HepG2 (cell line): Measurements from ENCODE around the gene SLC7A11. TPM values are rescaled to one million over a fixed set of nuclear protein-coding genes. Genes with fewer than 3 reads are reported as not detected.

Experiments
- ATF1 ChIP-seq: IDR thresholded peaks from 2 replicates; pipeline ENCODE4 v1.6.1; 2016; ENCODE audit warnings: mild to moderate bottlenecking, control low read depth
- CEBPB ChIP-seq: IDR thresholded peaks from 2 replicates; pipeline ENCODE4 v1.6.1; 2011; ENCODE audit warnings: low read depth, low read length, improper control_type of control experiment, borderline replicate concordance
- FOSL1 ChIP-seq: sonication (generic); formaldehyde crosslinking; IDR thresholded peaks from 2 replicates; pipeline ENCODE4 v1.9.0; 2021; ENCODE audit warnings: missing genetic modification reagents, borderline replicate concordance
- IRX3 ChIP-seq: sonication (generic); formaldehyde crosslinking; IDR thresholded peaks from 2 replicates; pipeline ENCODE4 v1.8.1; 2023; ENCODE audit warnings: mild to moderate bottlenecking, low read depth, missing genetic modification reagents, borderline replicate concordance
- PPARG ChIP-seq: conservative IDR thresholded peaks from 2 replicates; pipeline ENCODE4 v1.6.1; 2016; ENCODE audit warnings: missing biosample characterization, missing genetic modification reagents
- SRY ChIP-seq: sonication (generic); formaldehyde crosslinking; IDR thresholded peaks from 2 replicates; pipeline ENCODE4 v1.8.0; 2022; ENCODE audit warnings: mild to moderate bottlenecking, missing genetic modification reagents
- TCF7 ChIP-seq: sonication (generic); IDR thresholded peaks from 2 replicates; pipeline ENCODE4 v1.6.1; 2016; ENCODE audit warnings: antibody characterized with exemption, low read depth
- ZFP1 ChIP-seq: IDR thresholded peaks from 2 replicates; pipeline ENCODE4 v1.6.1; 2016
- ZFX ChIP-seq: sonication (generic); formaldehyde crosslinking; IDR thresholded peaks from 2 replicates; pipeline ENCODE4 v1.4.0; 2020; ENCODE audit warnings: mild to moderate bottlenecking, low read depth, missing genetic modification reagents, moderate library complexity
- ZNF775 ChIP-seq: sonication (generic); formaldehyde crosslinking; IDR thresholded peaks from 2 replicates; pipeline ENCODE4 v1.4.0; 2020; ENCODE audit warnings: missing genetic modification reagents, mild to moderate bottlenecking, moderate library complexity, borderline replicate concordance
- ZSCAN9 ChIP-seq: IDR thresholded peaks from 2 replicates; pipeline ENCODE4 v1.6.1; 2016; ENCODE audit warnings: borderline replicate concordance
- polyA plus RNA-seq, 8 experiments: library from polyadenylated mRNA; depleted of rRNA in 3 of 8; stranded (reverse) in 7 of 8; unstranded in 1 of 8; fragments of >200 nt; fragmentation: Illumina TruSeq in 4 of 8; extraction: Trizol in 4 of 8; gene quantifications; 2 replicates each; pipeline versions ENCODE4 v1.2.1 to v1.2.3, GENCODE V29; 2011 to 2016; ENCODE audit warnings: low read depth in 4 of 8, missing spikeins in 1 of 8, mixed read lengths in 1 of 8; ENCODE audit not compliant: insufficient read depth in 1 of 8
- total RNA-seq, 5 experiments: library from RNA; depleted of rRNA; stranded (reverse); fragments of >200 nt; fragmentation: Illumina TruSeq; extraction: Trizol; gene quantifications; 2 replicates each; pipeline ENCODE4 v1.2.3, GENCODE V29; 2016; ENCODE audit warnings: low read depth in 1 of 5
- TF ChIP-seq, protein P1 (sequence below): sonication (generic); formaldehyde crosslinking; IDR thresholded peaks from 2 replicates; pipeline ENCODE4 v1.5.0; 2020; ENCODE audit warnings: missing genetic modification reagents
- TF ChIP-seq, protein P2 (sequence below): sonication (generic); formaldehyde crosslinking; IDR thresholded peaks from 2 replicates; pipeline ENCODE4 v1.4.0; 2020; ENCODE audit warnings: missing genetic modification reagents, borderline replicate concordance
- TF ChIP-seq, protein P3 (sequence below): sonication (generic); formaldehyde crosslinking; conservative IDR thresholded peaks from 2 replicates; pipeline ENCODE4 v1.4.0; 2020; ENCODE audit warnings: missing genetic modification reagents
- TF ChIP-seq, protein P4 (sequence below): sonication (generic); formaldehyde crosslinking; IDR thresholded peaks from 2 replicates; pipeline ENCODE4 v1.5.1; 2020; ENCODE audit warnings: mild to moderate bottlenecking, missing genetic modification reagents, moderate library complexity
- TF ChIP-seq, protein P5 (sequence below): sonication (generic); formaldehyde crosslinking; IDR thresholded peaks from 2 replicates; pipeline ENCODE4 v1.4.0; 2020; ENCODE audit warnings: missing genetic modification reagents, mild to moderate bottlenecking, borderline replicate concordance

Gene SLC7A11
- total and polyA plus RNA-seq, 2 of the 13 experiments (the other 11 are each of a cell fraction or from before 2014, with no cell fraction given) = 15.7 to 17.5 TPM

DNA sequence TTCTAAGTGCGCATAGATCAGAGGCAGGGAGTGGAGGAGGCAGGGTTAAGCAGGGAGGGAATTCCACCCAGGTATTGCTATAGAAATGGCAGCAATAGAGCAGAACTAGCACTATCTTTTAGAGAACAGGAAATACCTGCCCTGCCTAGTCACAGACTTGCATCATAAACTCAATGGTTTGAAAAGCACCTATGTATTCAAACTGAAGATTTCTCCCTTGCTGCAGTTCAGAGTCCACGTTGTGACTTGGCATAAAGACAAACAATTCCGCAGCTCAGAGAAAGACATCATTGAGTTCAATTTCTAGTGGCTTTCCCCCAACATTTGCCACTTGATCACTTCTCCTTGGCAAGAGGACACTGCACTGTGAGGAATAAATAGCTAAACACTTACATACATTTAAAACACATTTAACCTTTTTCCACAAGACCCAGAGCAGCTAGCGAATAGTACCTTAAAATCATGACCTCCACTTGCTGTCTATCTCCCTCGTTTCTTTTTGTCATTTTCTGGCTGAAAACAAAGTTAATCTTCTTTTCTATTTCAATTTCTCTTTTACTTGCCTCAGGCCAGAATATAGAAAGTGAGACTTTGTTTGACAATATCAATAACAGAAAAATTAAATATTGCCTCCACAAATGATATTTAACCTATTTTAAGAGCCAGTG is 42.4 kb downstream of the SLC7A11 start (continued):
- peak; percentile 75 for TF ChIP-seq TCF7
- peak; percentile 71 for TF ChIP-seq ZSCAN9 (CRISPR knock-in tag)
- peak; percentile 51; the same call in 1 of the 2 replicates for TF ChIP-seq ATF1
- no peak for TF ChIP-seq IRX3 (CRISPR knock-in tag)
- peak; percentile 95 for TF ChIP-seq CEBPB
- TF ChIP-seq, protein P1, sequence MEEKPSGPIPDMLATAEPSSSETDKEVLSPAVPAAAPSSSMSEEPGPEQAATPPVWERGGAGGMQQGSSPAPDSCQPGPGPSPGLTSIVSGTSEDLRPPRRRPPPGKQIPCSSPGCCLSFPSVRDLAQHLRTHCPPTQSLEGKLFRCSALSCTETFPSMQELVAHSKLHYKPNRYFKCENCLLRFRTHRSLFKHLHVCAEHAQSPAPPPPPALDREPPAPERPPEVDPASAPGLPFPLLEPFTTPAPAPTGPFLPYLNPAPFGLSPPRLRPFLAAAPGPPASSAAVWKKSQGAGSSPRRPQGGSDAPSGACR (CRISPR knock-in tag) = no peak
- TF ChIP-seq, protein P2, sequence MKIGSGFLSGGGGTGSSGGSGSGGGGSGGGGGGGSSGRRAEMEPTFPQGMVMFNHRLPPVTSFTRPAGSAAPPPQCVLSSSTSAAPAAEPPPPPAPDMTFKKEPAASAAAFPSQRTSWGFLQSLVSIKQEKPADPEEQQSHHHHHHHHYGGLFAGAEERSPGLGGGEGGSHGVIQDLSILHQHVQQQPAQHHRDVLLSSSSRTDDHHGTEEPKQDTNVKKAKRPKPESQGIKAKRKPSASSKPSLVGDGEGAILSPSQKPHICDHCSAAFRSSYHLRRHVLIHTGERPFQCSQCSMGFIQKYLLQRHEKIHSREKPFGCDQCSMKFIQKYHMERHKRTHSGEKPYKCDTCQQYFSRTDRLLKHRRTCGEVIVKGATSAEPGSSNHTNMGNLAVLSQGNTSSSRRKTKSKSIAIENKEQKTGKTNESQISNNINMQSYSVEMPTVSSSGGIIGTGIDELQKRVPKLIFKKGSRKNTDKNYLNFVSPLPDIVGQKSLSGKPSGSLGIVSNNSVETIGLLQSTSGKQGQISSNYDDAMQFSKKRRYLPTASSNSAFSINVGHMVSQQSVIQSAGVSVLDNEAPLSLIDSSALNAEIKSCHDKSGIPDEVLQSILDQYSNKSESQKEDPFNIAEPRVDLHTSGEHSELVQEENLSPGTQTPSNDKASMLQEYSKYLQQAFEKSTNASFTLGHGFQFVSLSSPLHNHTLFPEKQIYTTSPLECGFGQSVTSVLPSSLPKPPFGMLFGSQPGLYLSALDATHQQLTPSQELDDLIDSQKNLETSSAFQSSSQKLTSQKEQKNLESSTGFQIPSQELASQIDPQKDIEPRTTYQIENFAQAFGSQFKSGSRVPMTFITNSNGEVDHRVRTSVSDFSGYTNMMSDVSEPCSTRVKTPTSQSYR = peak; percentile 60; the same call in 1 of the 2 replicates
- peak; percentile 64; the same call in 1 of the 2 replicates for TF ChIP-seq PPARG (CRISPR knock-in tag)
- TF ChIP-seq ZNF775 (CRISPR knock-in tag) = no peak
- TF ChIP-seq, protein P3, sequence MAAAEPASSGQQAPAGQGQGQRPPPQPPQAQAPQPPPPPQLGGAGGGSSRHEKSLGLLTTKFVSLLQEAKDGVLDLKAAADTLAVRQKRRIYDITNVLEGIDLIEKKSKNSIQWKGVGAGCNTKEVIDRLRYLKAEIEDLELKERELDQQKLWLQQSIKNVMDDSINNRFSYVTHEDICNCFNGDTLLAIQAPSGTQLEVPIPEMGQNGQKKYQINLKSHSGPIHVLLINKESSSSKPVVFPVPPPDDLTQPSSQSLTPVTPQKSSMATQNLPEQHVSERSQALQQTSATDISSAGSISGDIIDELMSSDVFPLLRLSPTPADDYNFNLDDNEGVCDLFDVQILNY (CRISPR knock-in tag) = no peak
- no peak for TF ChIP-seq ZFX (CRISPR knock-in tag)
- peak; percentile 89 for TF ChIP-seq FOSL1 (CRISPR knock-in tag)
- TF ChIP-seq, protein P4, sequence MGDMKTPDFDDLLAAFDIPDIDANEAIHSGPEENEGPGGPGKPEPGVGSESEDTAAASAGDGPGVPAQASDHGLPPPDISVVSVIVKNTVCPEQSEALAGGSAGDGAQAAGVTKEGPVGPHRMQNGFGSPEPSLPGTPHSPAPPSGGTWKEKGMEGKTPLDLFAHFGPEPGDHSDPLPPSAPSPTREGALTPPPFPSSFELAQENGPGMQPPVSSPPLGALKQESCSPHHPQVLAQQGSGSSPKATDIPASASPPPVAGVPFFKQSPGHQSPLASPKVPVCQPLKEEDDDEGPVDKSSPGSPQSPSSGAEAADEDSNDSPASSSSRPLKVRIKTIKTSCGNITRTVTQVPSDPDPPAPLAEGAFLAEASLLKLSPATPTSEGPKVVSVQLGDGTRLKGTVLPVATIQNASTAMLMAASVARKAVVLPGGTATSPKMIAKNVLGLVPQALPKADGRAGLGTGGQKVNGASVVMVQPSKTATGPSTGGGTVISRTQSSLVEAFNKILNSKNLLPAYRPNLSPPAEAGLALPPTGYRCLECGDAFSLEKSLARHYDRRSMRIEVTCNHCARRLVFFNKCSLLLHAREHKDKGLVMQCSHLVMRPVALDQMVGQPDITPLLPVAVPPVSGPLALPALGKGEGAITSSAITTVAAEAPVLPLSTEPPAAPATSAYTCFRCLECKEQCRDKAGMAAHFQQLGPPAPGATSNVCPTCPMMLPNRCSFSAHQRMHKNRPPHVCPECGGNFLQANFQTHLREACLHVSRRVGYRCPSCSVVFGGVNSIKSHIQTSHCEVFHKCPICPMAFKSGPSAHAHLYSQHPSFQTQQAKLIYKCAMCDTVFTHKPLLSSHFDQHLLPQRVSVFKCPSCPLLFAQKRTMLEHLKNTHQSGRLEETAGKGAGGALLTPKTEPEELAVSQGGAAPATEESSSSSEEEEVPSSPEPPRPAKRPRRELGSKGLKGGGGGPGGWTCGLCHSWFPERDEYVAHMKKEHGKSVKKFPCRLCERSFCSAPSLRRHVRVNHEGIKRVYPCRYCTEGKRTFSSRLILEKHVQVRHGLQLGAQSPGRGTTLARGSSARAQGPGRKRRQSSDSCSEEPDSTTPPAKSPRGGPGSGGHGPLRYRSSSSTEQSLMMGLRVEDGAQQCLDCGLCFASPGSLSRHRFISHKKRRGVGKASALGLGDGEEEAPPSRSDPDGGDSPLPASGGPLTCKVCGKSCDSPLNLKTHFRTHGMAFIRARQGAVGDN = no peak
- TF ChIP-seq, protein P5, sequence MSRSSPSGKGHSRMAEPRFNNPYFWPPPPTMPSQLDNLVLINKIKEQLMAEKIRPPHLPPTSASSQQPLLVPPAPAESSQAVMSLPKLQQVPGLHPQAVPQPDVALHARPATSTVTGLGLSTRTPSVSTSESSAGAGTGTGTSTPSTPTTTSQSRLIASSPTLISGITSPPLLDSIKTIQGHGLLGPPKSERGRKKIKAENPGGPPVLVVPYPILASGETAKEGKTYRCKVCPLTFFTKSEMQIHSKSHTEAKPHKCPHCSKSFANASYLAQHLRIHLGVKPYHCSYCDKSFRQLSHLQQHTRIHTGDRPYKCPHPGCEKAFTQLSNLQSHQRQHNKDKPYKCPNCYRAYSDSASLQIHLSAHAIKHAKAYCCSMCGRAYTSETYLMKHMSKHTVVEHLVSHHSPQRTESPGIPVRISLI (CRISPR knock-in tag) = no peak
- TF ChIP-seq ZFP1 (CRISPR knock-in tag) = peak; percentile 89; the same call in 1 of the 2 replicates
- no peak for TF ChIP-seq SRY (CRISPR knock-in tag)
